ENCODE measurements around the gene CSNK2A1.

Gene CSNK2A1

DNA sequence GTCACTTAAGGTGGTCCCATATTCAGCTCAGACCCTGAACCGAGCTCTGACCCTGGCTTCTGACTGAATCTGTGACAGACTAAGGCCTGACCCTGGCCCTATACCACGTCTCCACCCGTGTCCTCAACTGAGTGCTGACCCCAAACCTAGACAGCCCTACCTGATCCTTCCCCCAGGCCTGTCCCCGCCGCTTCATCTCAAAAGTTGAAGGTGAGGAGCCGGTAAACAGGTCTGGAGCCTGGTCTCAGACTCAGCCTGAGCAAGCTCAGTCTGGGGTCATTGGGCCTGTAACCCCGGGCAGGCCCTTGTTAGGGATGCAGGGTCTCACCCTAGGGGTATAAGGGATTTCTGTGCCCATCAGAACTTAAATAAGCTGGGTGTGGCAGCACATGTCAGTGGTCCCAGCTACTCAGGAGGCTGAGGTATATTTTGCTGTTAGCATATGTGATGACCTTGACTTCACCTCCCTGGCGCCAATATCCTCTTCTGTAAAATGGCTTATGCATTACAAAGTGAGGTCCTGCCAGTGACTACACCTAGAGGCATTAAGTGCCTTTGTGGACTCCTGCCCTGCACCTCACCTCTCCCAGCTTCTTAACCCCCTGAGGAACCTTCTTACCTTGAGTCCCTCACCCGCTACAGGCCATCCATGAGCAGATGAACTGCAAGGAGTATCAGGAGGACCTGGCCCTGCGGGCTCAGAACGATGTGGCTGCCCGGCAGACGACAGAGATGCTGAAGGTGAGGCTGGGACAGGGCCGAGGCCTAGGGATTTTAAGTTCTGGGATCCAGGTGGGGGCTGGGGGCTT, 115.5 kb downstream of the CSNK2A1 start:
- no peak for DNase-seq

DNA sequence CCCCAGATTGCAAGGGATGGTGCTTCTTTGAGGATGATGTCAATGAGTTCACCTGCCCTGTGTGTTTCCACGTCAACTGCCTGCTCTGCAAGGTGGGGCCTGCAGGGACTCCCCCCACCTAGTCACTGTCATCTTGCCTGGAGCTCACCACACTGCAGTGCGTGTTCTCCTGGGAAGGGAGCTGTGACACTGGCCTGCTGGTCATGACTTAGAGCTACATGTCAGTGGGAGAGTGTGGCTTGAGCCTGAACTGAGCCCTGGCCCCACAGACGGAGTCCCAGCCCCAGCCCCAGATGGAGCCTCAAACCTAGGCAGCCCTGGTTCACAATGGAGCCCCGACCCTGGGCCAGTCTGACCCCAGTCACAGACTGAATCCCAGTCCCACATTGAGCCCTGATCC, 116.2 kb downstream of the CSNK2A1 start:
- DNase-seq: no peak

- no peak for DNase-seq
Observed at GRCh38 chr20:426566-426965, 117.0 kb downstream of the CSNK2A1 start.
